SK-N-DZ (cell line): ENCODE results near the gene GNAS-AS1.
"Not testable (repeated sequence)": the region's sequence is repeated elsewhere in the genome, so short reads cannot be mapped to it uniquely, and the experiment has no call there.

Experiments used
- DNase-seq: peaks from one replicate; pipeline ENCODE4 v3.0.0-alpha.2; 2015; ENCODE audit warnings: low spot score

GNAS-AS1 gene

GRCh38 chr20:58837717-58838116, 13.0 kb downstream of the GNAS-AS1 start:
- no peak for DNase-seq

GRCh38 chr20:58836616-58837204, 14.0 kb downstream of the GNAS-AS1 start:
- DNase-seq, result no peak

- DNase-seq, result no peak
Measured at GRCh38 chr20:58835231-58835630, 15.5 kb downstream of the GNAS-AS1 start.

GRCh38 chr20:58833921-58834320, 16.8 kb downstream of the GNAS-AS1 start:
- DNase-seq, result no peak

DNA sequence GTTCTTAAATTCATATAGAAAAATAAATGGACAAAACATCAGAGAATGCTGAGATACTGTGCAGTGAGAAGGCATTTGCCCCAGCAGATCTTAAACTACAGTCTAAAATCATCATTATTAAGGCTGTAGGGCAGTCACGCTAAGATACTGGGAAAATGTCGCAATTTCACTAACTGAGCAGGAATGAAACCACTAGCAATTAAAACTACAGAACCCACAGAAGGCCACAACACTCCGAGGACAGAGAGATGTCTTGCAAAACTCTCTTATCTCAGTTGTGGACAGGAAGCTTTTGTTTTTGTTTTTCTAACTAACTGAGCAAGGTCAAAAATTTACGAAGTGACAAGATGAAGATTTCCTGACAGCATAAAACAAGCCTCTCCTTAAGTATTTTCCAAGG, 18.2 kb downstream of the GNAS-AS1 start:
- no peak for DNase-seq

GRCh38 chr20:58829531-58829941, 21.2 kb downstream of the GNAS-AS1 start:
- no peak for DNase-seq

DNA sequence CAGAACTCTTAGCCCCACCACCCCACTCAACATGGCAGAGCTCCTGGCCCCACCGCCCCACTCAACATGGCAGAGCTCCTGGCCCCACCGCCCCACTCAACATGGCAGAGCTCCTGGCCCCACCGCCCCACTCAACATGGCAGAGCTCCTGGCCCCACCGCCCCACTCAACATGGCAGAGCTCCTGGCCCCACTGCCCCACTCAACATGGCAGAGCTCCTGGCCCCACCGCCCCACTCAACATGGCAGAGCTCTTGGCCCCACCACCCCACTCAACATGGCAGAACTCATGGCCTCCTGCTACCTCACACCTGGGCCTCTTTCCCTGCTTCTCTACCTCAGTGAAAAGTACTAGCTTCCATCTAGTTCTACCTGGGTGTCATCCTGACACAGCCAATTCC, 21.9 kb downstream of the GNAS-AS1 start:
- not testable (repeated sequence) for DNase-seq

GRCh38 chr20:58828136-58828535, 22.6 kb downstream of the GNAS-AS1 start:
- DNase-seq, result no peak

- no peak for DNase-seq
Measured at GRCh38 chr20:58826271-58826670, 24.4 kb downstream of the GNAS-AS1 start.

GRCh38 chr20:58825450-58825849, 25.3 kb downstream of the GNAS-AS1 start:
- no peak for DNase-seq

DNA sequence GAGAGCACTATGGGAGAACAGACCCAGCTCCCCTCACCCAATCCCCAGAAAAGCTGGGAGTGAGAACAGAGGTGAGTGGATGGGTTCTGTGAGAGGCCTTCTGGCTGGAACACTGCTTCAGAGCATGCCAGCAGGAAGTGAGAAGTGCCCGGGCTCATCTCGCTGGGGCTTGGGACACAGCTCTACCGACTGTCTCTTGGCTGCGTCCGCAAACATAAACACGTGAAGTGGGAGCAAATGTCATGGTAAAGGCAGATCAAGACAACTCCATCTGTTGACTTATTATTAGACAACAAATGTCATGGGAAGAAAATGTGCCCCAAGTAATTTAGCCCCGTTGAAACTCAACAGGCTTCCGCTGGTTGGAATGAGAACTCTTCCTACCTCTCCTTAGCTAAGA, 25.9 kb downstream of the GNAS-AS1 start:
- DNase-seq, result no peak

- DNase-seq, result no peak
Measured at GRCh38 chr20:58822748-58823730, 27.7 kb downstream of the GNAS-AS1 start.

GRCh38 chr20:58822149-58822548, 28.6 kb downstream of the GNAS-AS1 start:
- no peak for DNase-seq

DNA sequence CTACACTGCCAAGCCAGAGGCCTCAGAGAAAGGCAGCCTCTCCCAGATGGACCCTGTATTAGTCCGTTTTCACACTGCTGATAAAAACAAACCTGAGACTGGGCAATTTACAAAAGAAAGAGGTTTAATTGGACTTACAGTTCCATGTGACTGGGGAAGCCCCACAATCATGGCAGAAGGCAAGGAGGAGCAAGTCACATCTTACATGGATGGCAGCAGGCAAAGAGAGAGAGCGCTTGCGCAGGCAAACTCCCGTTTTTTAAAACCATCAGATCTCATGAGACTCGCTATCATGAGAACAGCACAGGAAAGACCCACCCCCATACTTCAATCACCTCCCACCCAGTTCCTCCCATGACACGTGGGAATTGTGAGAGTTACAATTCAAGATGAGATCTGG, 30.2 kb downstream of the GNAS-AS1 start:
- DNase-seq, result not testable (repeated sequence)

DNA sequence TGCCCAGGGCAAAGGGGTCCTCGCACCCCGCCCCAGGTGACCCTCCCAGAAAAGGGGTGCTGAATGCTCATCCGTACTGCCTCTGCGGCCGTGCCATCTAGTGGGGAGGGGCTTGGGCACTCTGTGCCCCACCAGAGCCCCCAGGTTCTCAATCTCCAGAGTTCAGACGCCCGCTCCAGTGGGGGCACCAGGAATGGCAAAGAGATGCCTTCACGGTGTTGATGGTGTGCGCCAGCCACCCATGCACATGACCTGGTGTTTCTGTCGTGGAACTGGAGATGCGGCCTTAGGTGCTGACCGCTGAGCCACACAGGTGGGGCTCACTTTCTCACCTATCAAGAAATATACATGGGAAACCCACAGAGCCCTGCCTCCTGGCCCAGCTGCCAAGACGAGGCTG, 30.8 kb downstream of the GNAS-AS1 start:
- no peak for DNase-seq

- DNase-seq, result no peak
Measured at GRCh38 chr20:58818586-58819285, 32.0 kb downstream of the GNAS-AS1 start.

GRCh38 chr20:58817748-58818147, 33.0 kb downstream of the GNAS-AS1 start:
- DNase-seq, result no peak

GRCh38 chr20:58816957-58817651, 33.6 kb downstream of the GNAS-AS1 start:
- DNase-seq, result no peak

DNA sequence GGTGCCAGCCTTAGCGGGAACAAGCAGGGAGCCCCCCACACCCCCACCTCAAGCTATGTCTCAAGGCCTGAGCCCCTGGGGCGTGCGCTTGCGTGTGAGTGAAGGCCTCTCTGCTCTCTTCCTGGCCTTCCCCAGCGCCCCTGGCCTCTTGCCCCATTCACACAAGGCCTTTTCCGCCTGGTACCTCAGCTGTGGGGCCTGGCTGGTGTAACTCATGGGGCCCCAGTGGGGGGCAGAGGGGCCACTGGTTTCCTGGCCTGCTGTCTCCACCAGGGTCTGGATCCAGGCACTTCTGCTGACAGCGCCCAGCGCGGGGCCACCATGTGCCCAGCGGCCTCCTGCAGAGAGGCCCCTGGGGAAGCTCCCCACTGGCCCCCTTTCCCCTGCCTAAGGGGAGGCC, 34.7 kb downstream of the GNAS-AS1 start:
- no peak for DNase-seq

GRCh38 chr20:58815448-58815847, 35.3 kb downstream of the GNAS-AS1 start:
- no peak for DNase-seq

GRCh38 chr20:58813369-58813768, 37.3 kb downstream of the GNAS-AS1 start:
- no peak for DNase-seq

DNA sequence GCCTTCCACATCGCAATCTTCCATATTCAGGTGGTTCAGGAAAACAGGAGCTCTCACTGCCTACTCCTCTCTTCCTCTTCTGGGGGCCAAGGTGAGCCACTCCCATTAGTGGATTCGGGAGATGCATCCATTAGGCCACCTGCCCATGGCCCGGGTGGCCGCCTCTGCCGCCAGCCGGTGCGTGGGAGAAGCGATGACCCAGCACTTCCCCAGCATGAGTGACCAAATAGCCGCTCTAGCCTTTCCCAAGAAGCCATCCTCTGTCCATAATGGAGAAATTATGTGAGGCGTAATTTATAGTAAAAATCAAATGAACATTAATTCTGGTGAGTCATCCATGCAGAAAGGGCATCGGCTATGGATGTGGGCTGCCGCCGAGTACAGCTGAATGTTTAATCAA, 39.4 kb downstream of the GNAS-AS1 start:
- no peak for DNase-seq
